C4-2B (cell line): ENCODE data around the gene CPSF7.
A peak's percentile ranks its signal among the peaks of the same experiment; 100 is the strongest.

Experiments used
- H3K27ac ChIP-seq: fragments of 450-650 bp; 2 replicates; pipeline ENCODE4 v1.5.1; 2017
- ZFX ChIP-seq: fragments of 450-650 bp; IDR thresholded peaks from 2 replicates; pipeline ENCODE4 v1.6.1; 2017
- TF ChIP-seq, protein P1 (sequence below): fragments of 450-650 bp; conservative IDR thresholded peaks from 2 replicates; pipeline ENCODE4 v1.5.1; 2017; ENCODE audit warnings: mild to moderate bottlenecking

Gene CPSF7

DNA sequence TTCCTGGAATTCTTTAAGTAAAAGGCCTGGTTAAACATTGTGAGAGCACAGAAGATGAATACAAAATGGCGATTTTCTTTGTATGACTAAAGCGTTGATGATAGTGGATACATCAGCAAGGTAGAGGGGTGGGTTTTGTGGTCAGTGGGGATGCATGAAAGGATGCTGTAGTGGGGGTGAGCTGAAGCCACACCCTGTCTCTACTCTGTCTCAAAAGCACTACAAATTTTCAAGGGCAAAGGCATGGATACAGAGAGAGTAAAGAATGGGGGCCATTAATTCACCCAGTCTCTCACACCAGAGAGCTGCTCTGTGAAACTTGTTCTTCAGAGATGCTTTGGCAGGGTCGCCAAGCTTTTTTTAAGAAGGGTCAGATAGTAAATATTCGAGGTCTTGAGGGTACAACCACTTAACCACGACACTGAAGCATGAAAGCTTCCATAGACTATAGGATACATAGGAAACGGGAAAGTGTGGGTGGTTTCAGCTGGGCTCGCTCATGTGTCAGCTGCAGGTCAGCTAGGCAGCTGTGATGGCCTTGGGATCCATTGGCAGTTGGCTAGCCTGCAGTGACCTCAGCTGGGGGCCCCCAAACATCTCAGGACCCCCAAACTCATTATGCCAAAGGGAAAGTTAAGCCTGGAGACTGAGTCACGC lies 59.3 kb downstream of the CPSF7 start:
- TF ChIP-seq, protein P1, sequence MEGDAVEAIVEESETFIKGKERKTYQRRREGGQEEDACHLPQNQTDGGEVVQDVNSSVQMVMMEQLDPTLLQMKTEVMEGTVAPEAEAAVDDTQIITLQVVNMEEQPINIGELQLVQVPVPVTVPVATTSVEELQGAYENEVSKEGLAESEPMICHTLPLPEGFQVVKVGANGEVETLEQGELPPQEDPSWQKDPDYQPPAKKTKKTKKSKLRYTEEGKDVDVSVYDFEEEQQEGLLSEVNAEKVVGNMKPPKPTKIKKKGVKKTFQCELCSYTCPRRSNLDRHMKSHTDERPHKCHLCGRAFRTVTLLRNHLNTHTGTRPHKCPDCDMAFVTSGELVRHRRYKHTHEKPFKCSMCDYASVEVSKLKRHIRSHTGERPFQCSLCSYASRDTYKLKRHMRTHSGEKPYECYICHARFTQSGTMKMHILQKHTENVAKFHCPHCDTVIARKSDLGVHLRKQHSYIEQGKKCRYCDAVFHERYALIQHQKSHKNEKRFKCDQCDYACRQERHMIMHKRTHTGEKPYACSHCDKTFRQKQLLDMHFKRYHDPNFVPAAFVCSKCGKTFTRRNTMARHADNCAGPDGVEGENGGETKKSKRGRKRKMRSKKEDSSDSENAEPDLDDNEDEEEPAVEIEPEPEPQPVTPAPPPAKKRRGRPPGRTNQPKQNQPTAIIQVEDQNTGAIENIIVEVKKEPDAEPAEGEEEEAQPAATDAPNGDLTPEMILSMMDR: no peak
- no peak for TF ChIP-seq ZFX
- H3K27ac ChIP-seq: no peak overlapping the region

DNA sequence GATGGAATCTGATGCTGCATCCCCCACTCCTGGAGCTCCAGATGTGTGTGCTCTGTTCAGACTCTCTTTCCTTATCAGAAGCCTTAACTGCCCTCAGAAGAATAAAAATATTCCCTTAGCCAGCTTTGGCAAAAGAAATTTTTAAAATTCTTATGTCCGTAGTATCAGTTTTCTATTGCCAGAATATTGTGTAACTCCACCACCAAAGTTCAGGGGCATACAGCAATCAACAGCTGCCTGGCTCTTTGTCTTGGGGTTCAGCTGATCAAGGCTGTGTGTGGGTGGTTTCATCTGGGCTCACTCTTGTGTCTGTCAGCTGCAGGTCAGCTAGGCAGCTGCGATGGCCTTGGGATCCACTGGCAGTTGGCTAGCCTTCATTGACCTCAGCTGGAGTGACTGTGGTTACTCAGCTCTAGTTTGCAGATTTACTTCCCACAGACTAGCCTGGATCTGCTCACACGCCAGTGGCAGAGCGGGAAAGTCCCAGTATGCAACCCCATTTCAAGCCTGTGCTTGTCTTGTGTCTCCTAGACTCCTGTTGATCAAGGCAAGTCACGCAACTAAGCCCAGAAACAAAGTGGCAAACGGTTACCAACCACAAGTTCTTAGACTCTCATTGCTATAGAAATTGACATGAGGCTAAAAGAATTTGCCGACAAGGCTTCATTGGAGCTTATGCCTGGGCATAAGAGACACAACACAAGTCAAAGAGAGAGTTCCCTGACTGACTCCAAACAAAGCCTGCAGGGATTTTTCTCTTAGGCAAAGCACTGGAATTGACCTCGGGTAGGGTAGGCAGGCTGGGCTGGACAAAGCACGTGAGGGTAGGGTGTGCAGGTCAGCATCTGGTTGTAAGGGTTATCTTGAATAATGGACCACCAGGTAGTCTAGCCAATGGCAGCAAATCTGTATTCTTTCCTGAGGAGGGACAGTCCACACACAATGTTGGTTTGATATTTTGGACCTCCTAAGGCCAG lies 60.1 kb downstream of the CPSF7 start:
- TF ChIP-seq ZFX: no peak
- TF ChIP-seq, protein P1: no peak
- no peak overlapping the region for H3K27ac ChIP-seq

DNA sequence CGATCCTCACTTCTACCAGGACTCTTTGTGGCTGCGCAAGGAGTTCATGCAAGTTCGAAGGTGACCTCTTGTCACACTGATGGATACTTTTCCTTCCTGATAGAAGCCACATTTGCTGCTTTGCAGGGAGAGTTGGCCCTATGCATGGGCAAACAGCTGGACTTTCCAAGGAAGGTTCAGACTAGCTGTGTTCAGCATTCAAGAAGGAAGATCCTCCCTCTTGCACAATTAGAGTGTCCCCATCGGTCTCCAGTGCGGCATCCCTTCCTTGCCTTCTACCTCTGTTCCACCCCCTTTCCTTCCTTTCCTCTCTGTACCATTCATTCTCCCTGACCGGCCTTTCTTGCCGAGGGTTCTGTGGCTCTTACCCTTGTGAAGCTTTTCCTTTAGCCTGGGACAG lies 61.1 kb downstream of the CPSF7 start:
- peak overlapping the region; percentile 83 for H3K27ac ChIP-seq

DNA sequence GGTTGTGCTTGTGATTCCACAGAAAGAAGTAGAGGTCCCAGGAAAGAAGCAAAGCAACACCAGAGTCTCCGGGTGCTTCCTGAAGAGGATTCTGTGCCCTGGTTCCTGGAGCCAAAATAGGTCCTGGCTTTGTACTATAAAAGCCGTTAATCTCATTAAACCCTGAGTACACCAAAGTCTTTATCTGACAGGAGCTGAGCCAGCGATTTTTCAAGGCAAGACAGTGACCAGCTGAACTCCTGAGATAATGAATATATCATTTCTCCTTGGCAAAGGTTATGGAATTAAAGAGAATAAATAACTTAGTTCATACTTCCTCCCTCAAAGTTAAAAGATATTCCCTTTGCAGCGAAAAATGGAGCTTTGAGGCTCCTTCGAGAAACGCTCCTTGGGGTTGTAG lies 62.4 kb downstream of the CPSF7 start:
- peak overlapping the region; percentile 83 for H3K27ac ChIP-seq
- TF ChIP-seq ZFX: no peak
- TF ChIP-seq, protein P1: no peak

More for the DNA sequence above, 61.1 kb downstream of the CPSF7 start:
- TF ChIP-seq ZFX: no peak
- TF ChIP-seq, protein P1: no peak

DNA sequence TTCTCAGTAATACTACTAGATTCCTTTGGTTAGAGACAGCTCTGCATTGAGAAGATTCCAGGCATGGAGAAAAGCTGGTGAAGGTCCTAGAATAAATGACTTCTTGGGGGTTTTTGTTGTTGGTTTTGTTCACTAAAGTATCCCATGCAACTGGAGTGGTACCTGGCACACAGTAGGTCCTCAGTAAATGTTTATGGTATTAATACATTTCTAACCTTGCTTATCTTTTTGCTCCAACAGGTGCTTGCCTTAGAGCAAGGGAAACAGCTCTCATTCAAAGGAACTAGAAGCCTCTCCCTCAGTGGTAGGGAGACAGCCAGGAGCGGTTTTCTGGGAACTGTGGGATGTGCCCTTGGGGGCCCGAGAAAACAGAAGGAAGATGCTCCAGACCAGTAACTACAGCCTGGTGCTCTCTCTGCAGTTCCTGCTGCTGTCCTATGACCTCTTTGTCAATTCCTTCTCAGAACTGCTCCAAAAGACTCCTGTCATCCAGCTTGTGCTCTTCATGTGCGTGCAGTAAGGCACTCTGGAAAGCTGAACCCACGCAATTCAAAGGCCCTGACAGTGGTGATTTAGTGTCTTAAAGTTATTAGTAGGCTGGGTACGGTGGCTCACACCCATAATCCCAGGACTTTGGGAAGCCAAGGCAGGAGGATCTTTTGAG lies 65.6 kb downstream of the CPSF7 start:
- TF ChIP-seq, protein P1: no peak
- no peak for TF ChIP-seq ZFX
- no peak overlapping the region for H3K27ac ChIP-seq

DNA sequence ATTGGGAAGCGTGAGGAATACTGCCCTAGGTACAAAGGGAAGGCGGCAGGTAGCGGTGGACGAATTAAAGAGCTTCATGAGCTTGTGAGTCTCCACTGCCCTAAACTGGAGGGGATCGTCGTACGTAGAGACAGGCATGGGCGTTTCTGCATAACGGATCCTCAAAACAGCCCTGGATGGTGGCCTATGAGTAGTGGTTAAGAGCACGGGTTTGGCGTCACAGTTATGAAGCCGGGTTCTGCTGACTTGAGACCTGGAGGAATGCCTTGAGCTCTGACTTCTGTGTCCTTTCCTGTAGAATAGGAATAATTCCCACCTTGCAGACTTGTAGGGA lies 67.3 kb downstream of the CPSF7 start:
- TF ChIP-seq, protein P1: no peak
- TF ChIP-seq ZFX: no peak
- H3K27ac ChIP-seq: peak overlapping the region; percentile 93
